Lower leg skin (tissue), 3 donors: ENCODE data around the gene MOB4.
"Not testable (repeated sequence)": the region's sequence is repeated elsewhere in the genome, so short reads cannot be mapped to it uniquely, and the experiment has no call there.

ENCODE experiments used
- POLR2A ChIP-seq, 2 donors: fragments of 450-650 bp; IDR thresholded peaks; one replicate each; pipeline ENCODE4 v1.6.1; 2016 to 2017; ENCODE audit warnings: antibody characterized with exemption in 2 of 2, mild to moderate bottlenecking in 1 of 2, moderate library complexity in 1 of 2
- TF ChIP-seq, protein P1 (sequence below), 3 donors: fragments of 450-650 bp; IDR thresholded peaks; one replicate each; pipeline ENCODE4 v1.5.1; 2016; ENCODE audit warnings: antibody characterized with exemption in 3 of 3, mild to moderate bottlenecking in 3 of 3, moderate library complexity in 2 of 3

DNA sequence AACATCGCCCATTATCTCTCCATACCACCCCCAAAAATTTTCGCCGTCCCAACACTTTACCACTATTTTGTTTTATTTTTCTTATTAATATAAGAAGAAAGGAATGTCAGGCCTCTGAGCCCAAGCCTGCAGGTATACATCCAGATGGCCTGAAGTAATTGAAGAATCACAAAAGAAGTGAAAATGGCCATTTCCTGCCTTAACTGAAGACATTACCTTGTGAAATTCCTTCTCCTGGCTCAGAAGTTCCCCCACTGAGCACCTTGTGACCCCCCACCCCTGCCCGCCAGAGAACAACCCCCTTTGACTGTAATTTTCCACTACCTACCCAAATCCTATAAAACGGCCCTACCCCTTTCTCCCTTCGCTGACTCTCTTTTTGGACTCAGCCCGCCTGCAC lies 71.4 kb downstream of the MOB4 start:
- TF ChIP-seq POLR2A (IDR thresholded peaks at IDR 0.05), result not testable (repeated sequence)
- TF ChIP-seq, protein P1, sequence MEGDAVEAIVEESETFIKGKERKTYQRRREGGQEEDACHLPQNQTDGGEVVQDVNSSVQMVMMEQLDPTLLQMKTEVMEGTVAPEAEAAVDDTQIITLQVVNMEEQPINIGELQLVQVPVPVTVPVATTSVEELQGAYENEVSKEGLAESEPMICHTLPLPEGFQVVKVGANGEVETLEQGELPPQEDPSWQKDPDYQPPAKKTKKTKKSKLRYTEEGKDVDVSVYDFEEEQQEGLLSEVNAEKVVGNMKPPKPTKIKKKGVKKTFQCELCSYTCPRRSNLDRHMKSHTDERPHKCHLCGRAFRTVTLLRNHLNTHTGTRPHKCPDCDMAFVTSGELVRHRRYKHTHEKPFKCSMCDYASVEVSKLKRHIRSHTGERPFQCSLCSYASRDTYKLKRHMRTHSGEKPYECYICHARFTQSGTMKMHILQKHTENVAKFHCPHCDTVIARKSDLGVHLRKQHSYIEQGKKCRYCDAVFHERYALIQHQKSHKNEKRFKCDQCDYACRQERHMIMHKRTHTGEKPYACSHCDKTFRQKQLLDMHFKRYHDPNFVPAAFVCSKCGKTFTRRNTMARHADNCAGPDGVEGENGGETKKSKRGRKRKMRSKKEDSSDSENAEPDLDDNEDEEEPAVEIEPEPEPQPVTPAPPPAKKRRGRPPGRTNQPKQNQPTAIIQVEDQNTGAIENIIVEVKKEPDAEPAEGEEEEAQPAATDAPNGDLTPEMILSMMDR (IDR thresholded peaks at IDR 0.05), result not testable (repeated sequence)
